Measurements from ENCODE around the gene CCDC13.

The CCDC13 gene

GRCh38 chr3:42735019-42735418, 38.0 kb downstream of the CCDC13 start:
- Histone ChIP-seq H3K27ac (ENCODE audit: low read depth in 2 of 2, low read length in 2 of 2) (no peak overlapping the region), H3K9ac (ENCODE audit: low read depth in 1 of 2, low read length in 2 of 2) (no peak overlapping the region), H3K4me1 (ENCODE audit: control insufficient read depth in 2 of 2, insufficient read depth in 2 of 2, low read length in 2 of 2) (no peaks in the 10 kb centered on the region), H3K27me3 (ENCODE audit: control insufficient read depth in 2 of 2, insufficient read depth in 2 of 2, low read length in 2 of 2) (no peaks in the 10 kb centered on the region), H3K36me3 (ENCODE audit: control insufficient read depth in 2 of 2, insufficient read depth in 2 of 2, low read length in 2 of 2) (no peaks in the 10 kb centered on the region), H3K9me3 (ENCODE audit: control insufficient read depth in 2 of 2, low read length in 2 of 2) (no peaks in the 10 kb centered on the region), H3K4me3 (ENCODE audit: low read length in 2 of 2) (no peak overlapping the region)

- Histone ChIP-seq H3K27me3 (ENCODE audit: control insufficient read depth in 2 of 2, insufficient read depth in 2 of 2, low read length in 2 of 2) (no peaks in the 10 kb centered on the region), H3K27ac (ENCODE audit: low read depth in 2 of 2, low read length in 2 of 2) (no peak overlapping the region), H3K9me3 (ENCODE audit: control insufficient read depth in 2 of 2, low read length in 2 of 2) (no peaks in the 10 kb centered on the region), H3K4me1 (ENCODE audit: control insufficient read depth in 2 of 2, insufficient read depth in 2 of 2, low read length in 2 of 2) (no peaks in the 10 kb centered on the region), H3K36me3 (ENCODE audit: control insufficient read depth in 2 of 2, insufficient read depth in 2 of 2, low read length in 2 of 2) (no peaks in the 10 kb centered on the region), H3K9ac (ENCODE audit: low read depth in 1 of 2, low read length in 2 of 2) (no peak overlapping the region), H3K4me3 (ENCODE audit: low read length in 2 of 2) (no peak overlapping the region)
Observed at GRCh38 chr3:42734263-42734860, 38.7 kb downstream of the CCDC13 start.

GRCh38 chr3:42733501-42734262, 39.4 kb downstream of the CCDC13 start:
- Histone ChIP-seq H3K9me3 (ENCODE audit: control insufficient read depth in 2 of 2, low read length in 2 of 2) (no peaks in the 10 kb centered on the region), H3K27ac (ENCODE audit: low read depth in 2 of 2, low read length in 2 of 2) (no peak overlapping the region), H3K4me1 (ENCODE audit: control insufficient read depth in 2 of 2, insufficient read depth in 2 of 2, low read length in 2 of 2) (no peaks in the 10 kb centered on the region), H3K4me3 (ENCODE audit: low read length in 2 of 2) (no peak overlapping the region), H3K36me3 (ENCODE audit: control insufficient read depth in 2 of 2, insufficient read depth in 2 of 2, low read length in 2 of 2) (no peaks in the 10 kb centered on the region), H3K27me3 (ENCODE audit: control insufficient read depth in 2 of 2, insufficient read depth in 2 of 2, low read length in 2 of 2) (no peaks in the 10 kb centered on the region), H3K9ac (ENCODE audit: low read depth in 1 of 2, low read length in 2 of 2) (no peak overlapping the region)

- H3K27ac ChIP-seq (ENCODE audit: low read depth in 2 of 2, low read length in 2 of 2): no peak overlapping the region
- H3K36me3 ChIP-seq (ENCODE audit: control insufficient read depth in 2 of 2, insufficient read depth in 2 of 2, low read length in 2 of 2): no peaks in the 10 kb centered on the region
- H3K4me1 ChIP-seq (ENCODE audit: control insufficient read depth in 2 of 2, insufficient read depth in 2 of 2, low read length in 2 of 2): no peaks in the 10 kb centered on the region
- H3K27me3 ChIP-seq (ENCODE audit: control insufficient read depth in 2 of 2, insufficient read depth in 2 of 2, low read length in 2 of 2): no peaks in the 10 kb centered on the region
- H3K9me3 ChIP-seq (ENCODE audit: control insufficient read depth in 2 of 2, low read length in 2 of 2): no peaks in the 10 kb centered on the region
- H3K4me3 ChIP-seq (ENCODE audit: low read length in 2 of 2): no peak overlapping the region
- H3K9ac ChIP-seq (ENCODE audit: low read depth in 1 of 2, low read length in 2 of 2): no peak overlapping the region
Observed at GRCh38 chr3:42732829-42733459, 40.1 kb downstream of the CCDC13 start.

GRCh38 chr3:42732196-42732828, 40.7 kb downstream of the CCDC13 start:
- no peak overlapping the region for H3K27ac ChIP-seq (ENCODE audit: low read depth in 2 of 2, low read length in 2 of 2)
- no peak overlapping the region for H3K9ac ChIP-seq (ENCODE audit: low read depth in 1 of 2, low read length in 2 of 2)
- H3K9me3 ChIP-seq (ENCODE audit: control insufficient read depth in 2 of 2, low read length in 2 of 2): no peaks in the 10 kb centered on the region
- no peak overlapping the region for H3K4me3 ChIP-seq (ENCODE audit: low read length in 2 of 2)
- H3K36me3 ChIP-seq (ENCODE audit: control insufficient read depth in 2 of 2, insufficient read depth in 2 of 2, low read length in 2 of 2): no peaks in the 10 kb centered on the region
- no peaks in the 10 kb centered on the region for H3K27me3 ChIP-seq (ENCODE audit: control insufficient read depth in 2 of 2, insufficient read depth in 2 of 2, low read length in 2 of 2)
- H3K4me1 ChIP-seq (ENCODE audit: control insufficient read depth in 2 of 2, insufficient read depth in 2 of 2, low read length in 2 of 2): no peaks in the 10 kb centered on the region

- no peak overlapping the region for H3K4me3 ChIP-seq (ENCODE audit: low read length in 2 of 2)
- H3K9me3 ChIP-seq (ENCODE audit: control insufficient read depth in 2 of 2, low read length in 2 of 2): no peaks in the 10 kb centered on the region
- no peak overlapping the region for H3K27ac ChIP-seq (ENCODE audit: low read depth in 2 of 2, low read length in 2 of 2)
- no peak overlapping the region for H3K9ac ChIP-seq (ENCODE audit: low read depth in 1 of 2, low read length in 2 of 2)
- H3K27me3 ChIP-seq (ENCODE audit: control insufficient read depth in 2 of 2, insufficient read depth in 2 of 2, low read length in 2 of 2): no peaks in the 10 kb centered on the region
- no peaks in the 10 kb centered on the region for H3K36me3 ChIP-seq (ENCODE audit: control insufficient read depth in 2 of 2, insufficient read depth in 2 of 2, low read length in 2 of 2)
- H3K4me1 ChIP-seq (ENCODE audit: control insufficient read depth in 2 of 2, insufficient read depth in 2 of 2, low read length in 2 of 2): no peaks in the 10 kb centered on the region
Observed at GRCh38 chr3:42731476-42732195, 41.4 kb downstream of the CCDC13 start.

- Histone ChIP-seq H3K27me3 (ENCODE audit: control insufficient read depth in 2 of 2, insufficient read depth in 2 of 2, low read length in 2 of 2) (no peaks in the 10 kb centered on the region), H3K4me3 (ENCODE audit: low read length in 2 of 2) (no peak overlapping the region), H3K4me1 (ENCODE audit: control insufficient read depth in 2 of 2, insufficient read depth in 2 of 2, low read length in 2 of 2) (no peaks in the 10 kb centered on the region), H3K36me3 (ENCODE audit: control insufficient read depth in 2 of 2, insufficient read depth in 2 of 2, low read length in 2 of 2) (no peaks in the 10 kb centered on the region), H3K9ac (ENCODE audit: low read depth in 1 of 2, low read length in 2 of 2) (no peak overlapping the region), H3K9me3 (ENCODE audit: control insufficient read depth in 2 of 2, low read length in 2 of 2) (no peaks in the 10 kb centered on the region), H3K27ac (ENCODE audit: low read depth in 2 of 2, low read length in 2 of 2) (no peak overlapping the region)
Observed at GRCh38 chr3:42730706-42731420, 42.2 kb downstream of the CCDC13 start.

GRCh38 chr3:42730294-42730693, 42.8 kb downstream of the CCDC13 start:
- Histone ChIP-seq H3K9me3 (ENCODE audit: control insufficient read depth in 2 of 2, low read length in 2 of 2) (no peaks in the 10 kb centered on the region), H3K27me3 (ENCODE audit: control insufficient read depth in 2 of 2, insufficient read depth in 2 of 2, low read length in 2 of 2) (no peaks in the 10 kb centered on the region), H3K4me3 (ENCODE audit: low read length in 2 of 2) (no peak overlapping the region), H3K4me1 (ENCODE audit: control insufficient read depth in 2 of 2, insufficient read depth in 2 of 2, low read length in 2 of 2) (no peaks in the 10 kb centered on the region), H3K27ac (ENCODE audit: low read depth in 2 of 2, low read length in 2 of 2) (no peak overlapping the region), H3K9ac (ENCODE audit: low read depth in 1 of 2, low read length in 2 of 2) (no peak overlapping the region), H3K36me3 (ENCODE audit: control insufficient read depth in 2 of 2, insufficient read depth in 2 of 2, low read length in 2 of 2) (no peaks in the 10 kb centered on the region)

- no peaks in the 10 kb centered on the region for H3K27me3 ChIP-seq (ENCODE audit: control insufficient read depth in 2 of 2, insufficient read depth in 2 of 2, low read length in 2 of 2)
- H3K9me3 ChIP-seq (ENCODE audit: control insufficient read depth in 2 of 2, low read length in 2 of 2): no peaks in the 10 kb centered on the region
- no peak overlapping the region for H3K9ac ChIP-seq (ENCODE audit: low read depth in 1 of 2, low read length in 2 of 2)
- H3K4me3 ChIP-seq (ENCODE audit: low read length in 2 of 2): no peak overlapping the region
- no peak overlapping the region for H3K27ac ChIP-seq (ENCODE audit: low read depth in 2 of 2, low read length in 2 of 2)
- H3K4me1 ChIP-seq (ENCODE audit: control insufficient read depth in 2 of 2, insufficient read depth in 2 of 2, low read length in 2 of 2): no peaks in the 10 kb centered on the region
- no peaks in the 10 kb centered on the region for H3K36me3 ChIP-seq (ENCODE audit: control insufficient read depth in 2 of 2, insufficient read depth in 2 of 2, low read length in 2 of 2)
Observed at GRCh38 chr3:42729404-42730145, 43.5 kb downstream of the CCDC13 start.
